ENCODE data around the gene PAPOLA. TPM values are rescaled to one million over a fixed set of nuclear protein-coding genes. Genes with fewer than 3 reads are reported as not detected.

The PAPOLA gene
- total and polyA plus RNA-seq, 2 donors from 2014 or later, result 70.8 to 160 TPM

- Histone ChIP-seq H3K36me3 (ENCODE audit: control insufficient read depth in 2 of 3, insufficient read depth in 3 of 3, low read length in 3 of 3) (no peaks in the 10 kb centered on the region), H3K4me3 (ENCODE audit: low read length in 3 of 3) (no peak overlapping the region), H3K9ac (ENCODE audit: low read length in 3 of 3) (no peak overlapping the region), H3K27ac (ENCODE audit: low read depth in 2 of 2, low read length in 2 of 2) (no peak overlapping the region), H3K9me3 (ENCODE audit: control insufficient read depth in 2 of 3, insufficient read depth in 1 of 3, low read length in 3 of 3) (no peaks in the 10 kb centered on the region), H3K27me3 (ENCODE audit: control insufficient read depth, insufficient read depth, low read length) (no peaks in the 10 kb centered on the region), H3K4me1 (ENCODE audit: control insufficient read depth in 2 of 3, insufficient read depth in 2 of 3, low read depth in 1 of 3, low read length in 3 of 3) (no peaks in the 10 kb centered on the region)
- TF ChIP-seq, protein P1, sequence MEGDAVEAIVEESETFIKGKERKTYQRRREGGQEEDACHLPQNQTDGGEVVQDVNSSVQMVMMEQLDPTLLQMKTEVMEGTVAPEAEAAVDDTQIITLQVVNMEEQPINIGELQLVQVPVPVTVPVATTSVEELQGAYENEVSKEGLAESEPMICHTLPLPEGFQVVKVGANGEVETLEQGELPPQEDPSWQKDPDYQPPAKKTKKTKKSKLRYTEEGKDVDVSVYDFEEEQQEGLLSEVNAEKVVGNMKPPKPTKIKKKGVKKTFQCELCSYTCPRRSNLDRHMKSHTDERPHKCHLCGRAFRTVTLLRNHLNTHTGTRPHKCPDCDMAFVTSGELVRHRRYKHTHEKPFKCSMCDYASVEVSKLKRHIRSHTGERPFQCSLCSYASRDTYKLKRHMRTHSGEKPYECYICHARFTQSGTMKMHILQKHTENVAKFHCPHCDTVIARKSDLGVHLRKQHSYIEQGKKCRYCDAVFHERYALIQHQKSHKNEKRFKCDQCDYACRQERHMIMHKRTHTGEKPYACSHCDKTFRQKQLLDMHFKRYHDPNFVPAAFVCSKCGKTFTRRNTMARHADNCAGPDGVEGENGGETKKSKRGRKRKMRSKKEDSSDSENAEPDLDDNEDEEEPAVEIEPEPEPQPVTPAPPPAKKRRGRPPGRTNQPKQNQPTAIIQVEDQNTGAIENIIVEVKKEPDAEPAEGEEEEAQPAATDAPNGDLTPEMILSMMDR (IDR thresholded peaks at IDR 0.05; ENCODE audit: borderline replicate concordance, extremely low read depth, insufficient read depth), result no peak
- FAIRE-seq (no peak), DNase-seq (no peak)
- intact Hi-C loops (cut with DNase I), result no loop called here
Observed at GRCh38 chr14:96603350-96604255, 101.4 kb downstream of the PAPOLA start.

GRCh38 chr14:96614481-96614881, 112.3 kb downstream of the PAPOLA start:
- peak in 4 of 5 donors; percentile 71 to 76 (median 73) for DNase-seq
- no peaks in the 10 kb centered on the region for H3K4me1 ChIP-seq (ENCODE audit: control insufficient read depth in 2 of 3, insufficient read depth in 2 of 3, low read depth in 1 of 3, low read length in 3 of 3)
- H3K4me3 ChIP-seq (ENCODE audit: low read length in 3 of 3), result no peak overlapping the region
- intact Hi-C loops (cut with DNase I), result no loop called here
- no peak for FAIRE-seq
- TF ChIP-seq, protein P1 (IDR thresholded peaks at IDR 0.05; ENCODE audit: borderline replicate concordance, extremely low read depth, insufficient read depth), result no peak
- H3K9me3 ChIP-seq (ENCODE audit: control insufficient read depth in 2 of 3, insufficient read depth in 1 of 3, low read length in 3 of 3), result no peaks in the 10 kb centered on the region
- no peaks in the 10 kb centered on the region for H3K27me3 ChIP-seq (ENCODE audit: control insufficient read depth, insufficient read depth, low read length)
- H3K9ac ChIP-seq (ENCODE audit: low read length in 3 of 3), result no peak overlapping the region
- H3K36me3 ChIP-seq (ENCODE audit: control insufficient read depth in 2 of 3, insufficient read depth in 3 of 3, low read length in 3 of 3), result no peaks in the 10 kb centered on the region
- H3K27ac ChIP-seq (ENCODE audit: low read depth in 2 of 2, low read length in 2 of 2), result no peak overlapping the region

GRCh38 chr14:96616161-96616721, 114.1 kb downstream of the PAPOLA start:
- Histone ChIP-seq H3K9ac (ENCODE audit: low read length in 3 of 3) (no peak overlapping the region), H3K27me3 (ENCODE audit: control insufficient read depth, insufficient read depth, low read length) (no peaks in the 10 kb centered on the region), H3K4me3 (ENCODE audit: low read length in 3 of 3) (no peak overlapping the region), H3K4me1 (ENCODE audit: control insufficient read depth in 2 of 3, insufficient read depth in 2 of 3, low read depth in 1 of 3, low read length in 3 of 3) (no peaks in the 10 kb centered on the region), H3K9me3 (ENCODE audit: control insufficient read depth in 2 of 3, insufficient read depth in 1 of 3, low read length in 3 of 3) (no peaks in the 10 kb centered on the region), H3K36me3 (ENCODE audit: control insufficient read depth in 2 of 3, insufficient read depth in 3 of 3, low read length in 3 of 3) (no peaks in the 10 kb centered on the region), H3K27ac (ENCODE audit: low read depth in 2 of 2, low read length in 2 of 2) (no peak overlapping the region)
- TF ChIP-seq, protein P1 (IDR thresholded peaks at IDR 0.05; ENCODE audit: borderline replicate concordance, extremely low read depth, insufficient read depth), result no peak
- no peak for DNase-seq
- intact Hi-C loops (cut with DNase I), result no loop called here
- no peak for FAIRE-seq

Other genes starting within 250 kb of the PAPOLA start
- 1.2 TPM for gene BDKRB1, start 246.2 kb upstream of the PAPOLA start, total RNA-seq
- 1.5 TPM for gene BDKRB1, start 246.2 kb upstream of the PAPOLA start, polyA plus RNA-seq (ENCODE audit: insufficient read depth, low read depth, low replicate concordance)
- gene ATG2B, start 139.0 kb upstream of the PAPOLA start, total RNA-seq, result 35.8 TPM
- gene ATG2B, start 139.0 kb upstream of the PAPOLA start, polyA plus RNA-seq (ENCODE audit: insufficient read depth, low read depth, low replicate concordance), result 3.8 TPM
- gene GSKIP, start 138.9 kb upstream of the PAPOLA start, total RNA-seq, result 30.5 TPM
- 13.1 TPM for gene GSKIP, start 138.9 kb upstream of the PAPOLA start, polyA plus RNA-seq (ENCODE audit: insufficient read depth, low read depth, low replicate concordance)
- 12.5 TPM for gene AK7, start 110.3 kb upstream of the PAPOLA start, total RNA-seq
- 5.5 TPM for gene AK7, start 110.3 kb upstream of the PAPOLA start, polyA plus RNA-seq (ENCODE audit: insufficient read depth, low read depth, low replicate concordance)

All from kidney (tissue), 14 donors.